Right lobe of liver (tissue), 6 donors: ENCODE data around the gene PSMG4. TPM values are rescaled to one million over a fixed set of nuclear protein-coding genes. Genes with fewer than 3 reads are reported as not detected.

Experiments
- ATAC-seq, 4 donors: fragments of 200-7000 bp; cut with Tn5 transposase; one replicate each; pipeline ENCODE4 v1.9.1; 2020; ENCODE audit warnings: mild to moderate bottlenecking in 4 of 4, moderate library complexity in 4 of 4
- DNase-seq, 3 donors: peaks; one replicate each; pipeline ENCODE4 v3.0.0-alpha.2; 2020
- H3K27ac ChIP-seq, 3 donors: fragments of 200-600 bp; one replicate each; pipeline ENCODE4 v1.8.0; 2022
- H3K27me3 ChIP-seq, 2 donors: fragments of 200-600 bp; one replicate each; pipeline ENCODE4 v1.8.0; 2022
- H3K36me3 ChIP-seq, 4 donors: fragments of 200-600 bp; sonication (generic) in 1 of 4; one replicate each; pipeline versions ENCODE4 v1.5.1 to v1.8.0; 2017 to 2022; ENCODE audit warnings: control low read depth in 1 of 4
- H3K4me1 ChIP-seq, 4 donors: fragments of 200-600 bp; sonication (generic) in 1 of 4; one replicate each; pipeline versions ENCODE4 v1.5.1 to v1.8.0; 2017 to 2022; ENCODE audit warnings: control low read depth in 1 of 4
- H3K4me3 ChIP-seq, 3 donors: fragments of 200-600 bp; one replicate each; pipeline ENCODE4 v1.8.0; 2022
- H3K9me3 ChIP-seq, 4 donors: fragments of 200-600 bp; sonication (generic) in 1 of 4; one replicate each; pipeline versions ENCODE4 v1.5.1 to v1.8.0; 2017 to 2022; ENCODE audit warnings: control low read depth in 1 of 4
- POLR2A ChIP-seq: fragments of 450-650 bp; IDR thresholded peaks from one replicate; pipeline ENCODE4 v1.6.1; 2017; ENCODE audit warnings: antibody characterized with exemption, mild to moderate bottlenecking
- WGBS: methylation state at CpG from one replicate; pipeline ENCODE4 v1.1.6; 2018; ENCODE audit warnings: low coverage, low lambda C conversion rate; ENCODE audit not compliant: insufficient coverage; ENCODE audit errors: missing lambda C conversion rate; 5-methylcytosine and 5-hydroxymethylcytosine counted together
- intact Hi-C, 2 donors: fragments of 100-400 bp; cut with DNase I; formaldehyde crosslinking; loops; one replicate each; pipeline versions ENCODE4 v1.11.2 to v1.14.1; 2022
- total RNA-seq, 6 experiments: library from RNA; depleted of rRNA in 2 of 6; stranded (reverse); fragments of >200 nt in 2 of 6; fragmentation: NEBNext Ultra II Directional in 3 of 6; extraction: Animal tissue kit (Norgen Biotek cat#: 25700) in 3 of 6; gene quantifications; one replicate each; pipeline versions ENCODE4 v1.1.0 to v1.2.4, GENCODE V29; 2016 to 2023
- TF ChIP-seq, protein P1 (sequence below), 4 donors: fragments of 200-600 bp in 3 of 4; fragments of 450-650 bp in 1 of 4; IDR thresholded peaks; one replicate each; pipeline versions ENCODE4 v1.5.1 to v1.8.0; 2016 to 2022; ENCODE audit warnings: antibody characterized with exemption in 4 of 4, mild to moderate bottlenecking in 2 of 4
- donor health status: DM: no; HTN: yes; CAD: no.
- donor health status: DM: no; HTN: no; CAD: no.
- donor health status: DM: no; HTN: no; CAD: no.
- donor health status: DM: no; HTN: yes; CAD: no.
- donor health status: DM: no; HTN: yes; CAD: no.

PSMG4 gene
- total RNA-seq, 6 experiments from 2014 or later: 9.4 to 15.4 (median 11.0) TPM

DNA sequence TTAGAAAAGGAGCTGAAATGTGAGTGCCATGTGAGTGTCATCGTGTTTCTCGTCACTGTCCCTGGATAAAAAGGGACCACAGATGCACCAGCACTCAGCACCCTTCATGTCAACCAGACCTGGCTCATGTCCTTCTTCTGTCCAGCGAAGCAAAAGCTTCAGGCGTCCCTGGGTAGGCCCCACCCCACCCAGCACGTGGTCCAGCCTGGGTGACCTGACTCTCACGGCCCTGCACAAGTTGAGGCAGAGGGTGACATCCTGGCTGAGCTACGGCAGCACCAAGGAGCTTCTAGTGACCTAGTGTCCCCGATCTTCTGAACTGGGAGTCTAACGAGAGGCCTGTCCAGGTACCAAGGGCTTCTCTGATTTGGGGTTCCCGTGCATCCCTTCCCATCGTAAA is 37.8 kb downstream of the PSMG4 start:
- Histone ChIP-seq H3K36me3 (no peaks in the 10 kb centered on the region), H3K27me3 (no peaks in the 10 kb centered on the region), H3K4me3 (no peak overlapping the region), H3K9me3 (no peaks in the 10 kb centered on the region), H3K27ac (no peak overlapping the region), H3K4me1 (peaks cover 0 to 12% (median 4%) of the 10 kb centered on the region in 4 donors)
- TF ChIP-seq POLR2A: no peak
- TF ChIP-seq, protein P1, sequence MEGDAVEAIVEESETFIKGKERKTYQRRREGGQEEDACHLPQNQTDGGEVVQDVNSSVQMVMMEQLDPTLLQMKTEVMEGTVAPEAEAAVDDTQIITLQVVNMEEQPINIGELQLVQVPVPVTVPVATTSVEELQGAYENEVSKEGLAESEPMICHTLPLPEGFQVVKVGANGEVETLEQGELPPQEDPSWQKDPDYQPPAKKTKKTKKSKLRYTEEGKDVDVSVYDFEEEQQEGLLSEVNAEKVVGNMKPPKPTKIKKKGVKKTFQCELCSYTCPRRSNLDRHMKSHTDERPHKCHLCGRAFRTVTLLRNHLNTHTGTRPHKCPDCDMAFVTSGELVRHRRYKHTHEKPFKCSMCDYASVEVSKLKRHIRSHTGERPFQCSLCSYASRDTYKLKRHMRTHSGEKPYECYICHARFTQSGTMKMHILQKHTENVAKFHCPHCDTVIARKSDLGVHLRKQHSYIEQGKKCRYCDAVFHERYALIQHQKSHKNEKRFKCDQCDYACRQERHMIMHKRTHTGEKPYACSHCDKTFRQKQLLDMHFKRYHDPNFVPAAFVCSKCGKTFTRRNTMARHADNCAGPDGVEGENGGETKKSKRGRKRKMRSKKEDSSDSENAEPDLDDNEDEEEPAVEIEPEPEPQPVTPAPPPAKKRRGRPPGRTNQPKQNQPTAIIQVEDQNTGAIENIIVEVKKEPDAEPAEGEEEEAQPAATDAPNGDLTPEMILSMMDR (IDR thresholded peaks at IDR 0.05): no peak
- ATAC-seq: no peak
- peak in 1 of 3 donors; percentile 34 for DNase-seq
- intact Hi-C loops: no loop called here
- 80% methylated on average over 1 of the region's 11 CpGs for WGBS

DNA sequence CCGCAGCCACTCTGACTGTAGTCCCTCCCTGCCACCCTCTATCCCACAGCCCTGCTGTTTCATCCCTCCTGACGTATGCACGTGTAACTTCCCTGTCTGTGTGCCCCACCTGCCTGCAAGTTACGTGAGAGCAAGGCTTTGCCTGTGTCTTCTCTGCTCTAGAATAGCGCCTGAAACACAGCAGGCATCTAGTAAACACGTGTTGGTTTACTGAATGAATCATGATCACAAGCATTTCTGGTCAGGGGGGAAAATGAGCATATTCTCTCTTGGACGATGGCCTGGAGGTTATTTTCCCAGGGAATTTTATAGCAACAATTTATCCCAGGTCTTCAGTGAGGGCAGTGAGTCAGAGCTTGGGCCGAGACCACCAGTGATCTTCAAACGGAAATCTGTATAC is 38.3 kb downstream of the PSMG4 start:
- H3K9me3 ChIP-seq: no peaks in the 10 kb centered on the region
- DNase-seq: peak in 1 of 3 donors; percentile 17
- peaks cover 0 to 12% (median 4%) of the 10 kb centered on the region in 4 donors for H3K4me1 ChIP-seq
- 82% methylated on average over 8 of the region's 9 CpGs for WGBS
- TF ChIP-seq POLR2A: no peak
- TF ChIP-seq, protein P1 (IDR thresholded peaks at IDR 0.05): no peak
- peak in 1 of 4 donors; percentile 22 for ATAC-seq
- H3K36me3 ChIP-seq: no peaks in the 10 kb centered on the region
- no peak overlapping the region for H3K4me3 ChIP-seq
- intact Hi-C loops: no loop called here
- no peak overlapping the region for H3K27ac ChIP-seq
- no peaks in the 10 kb centered on the region for H3K27me3 ChIP-seq

DNA sequence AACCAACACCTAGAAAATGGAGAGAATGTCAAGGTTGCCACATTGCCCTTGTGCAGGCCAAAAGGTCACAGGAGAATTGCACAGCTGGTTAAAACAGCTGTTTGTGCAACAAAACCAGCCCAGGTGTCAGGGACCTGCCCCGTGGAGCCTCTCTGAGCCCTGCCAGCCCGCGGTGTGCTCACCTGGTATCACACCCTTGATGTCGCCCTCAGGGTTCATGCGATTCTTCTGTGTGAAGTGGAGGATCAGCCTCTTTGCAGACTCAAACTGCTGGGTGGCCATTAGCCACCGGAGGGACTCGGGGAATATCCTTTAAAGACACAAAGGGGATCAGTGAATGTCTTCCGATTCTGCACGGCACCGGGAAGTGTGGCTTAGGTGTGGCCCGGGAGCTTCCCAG is 39.2 kb downstream of the PSMG4 start:
- Histone ChIP-seq H3K27me3 (no peaks in the 10 kb centered on the region), H3K27ac (no peak overlapping the region), H3K36me3 (no peaks in the 10 kb centered on the region), H3K4me1 (peaks cover 0 to 12% (median 4%) of the 10 kb centered on the region in 4 donors), H3K9me3 (no peaks in the 10 kb centered on the region), H3K4me3 (no peak overlapping the region)
- TF ChIP-seq, protein P1 (IDR thresholded peaks at IDR 0.05): no peak
- no peak for TF ChIP-seq POLR2A
- peak in 2 of 4 donors; percentile 6 to 9 for ATAC-seq
- WGBS: 80% methylated on average over 8 of the region's 11 CpGs
- intact Hi-C loops: no loop called here
- DNase-seq: peak in 1 of 3 donors; percentile 38

DNA sequence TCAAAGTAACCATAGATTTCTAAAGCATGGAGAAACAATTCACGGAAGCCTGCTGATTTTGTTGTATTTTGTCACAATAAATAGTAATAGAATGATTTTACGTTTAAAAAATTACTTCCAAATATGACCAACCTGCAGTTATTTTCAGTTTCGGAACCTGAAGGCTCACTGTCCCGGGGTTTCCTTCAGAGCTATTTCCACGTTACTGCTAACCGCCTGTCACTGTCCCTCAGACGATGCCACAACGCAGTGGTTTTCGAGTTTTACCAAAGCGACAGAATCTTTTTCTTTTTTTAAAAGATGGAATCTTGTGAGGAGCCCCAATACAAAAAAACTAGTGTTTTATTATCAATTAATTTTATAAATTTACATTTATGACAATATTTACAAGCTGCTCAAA is 40.5 kb downstream of the PSMG4 start:
- 90% methylated on average over 10 of the region's 10 CpGs for WGBS
- H3K27ac ChIP-seq: no peak overlapping the region
- peak in 1 of 3 donors; percentile 12 for DNase-seq

More for the DNA sequence above, 40.5 kb downstream of the PSMG4 start:
- TF ChIP-seq POLR2A: no peak
- TF ChIP-seq, protein P1 (IDR thresholded peaks at IDR 0.05): no peak
- Histone ChIP-seq H3K9me3 (no peaks in the 10 kb centered on the region), H3K4me3 (no peak overlapping the region), H3K4me1 (peaks cover 0 to 12% (median 4%) of the 10 kb centered on the region in 4 donors), H3K36me3 (peaks cover 0 to 3% (median 0%) of the 10 kb centered on the region in 4 donors), H3K27me3 (no peaks in the 10 kb centered on the region)
- intact Hi-C loops: no loop called here
- no peak for ATAC-seq
